ENCODE measurements around the gene CXXC5. TPM values are rescaled to one million over a fixed set of nuclear protein-coding genes. Genes with fewer than 3 reads are reported as not detected.

Gene CXXC5
- total and polyA plus RNA-seq, 2 experiments from 2014 or later: 81.4 to 168 TPM

DNA sequence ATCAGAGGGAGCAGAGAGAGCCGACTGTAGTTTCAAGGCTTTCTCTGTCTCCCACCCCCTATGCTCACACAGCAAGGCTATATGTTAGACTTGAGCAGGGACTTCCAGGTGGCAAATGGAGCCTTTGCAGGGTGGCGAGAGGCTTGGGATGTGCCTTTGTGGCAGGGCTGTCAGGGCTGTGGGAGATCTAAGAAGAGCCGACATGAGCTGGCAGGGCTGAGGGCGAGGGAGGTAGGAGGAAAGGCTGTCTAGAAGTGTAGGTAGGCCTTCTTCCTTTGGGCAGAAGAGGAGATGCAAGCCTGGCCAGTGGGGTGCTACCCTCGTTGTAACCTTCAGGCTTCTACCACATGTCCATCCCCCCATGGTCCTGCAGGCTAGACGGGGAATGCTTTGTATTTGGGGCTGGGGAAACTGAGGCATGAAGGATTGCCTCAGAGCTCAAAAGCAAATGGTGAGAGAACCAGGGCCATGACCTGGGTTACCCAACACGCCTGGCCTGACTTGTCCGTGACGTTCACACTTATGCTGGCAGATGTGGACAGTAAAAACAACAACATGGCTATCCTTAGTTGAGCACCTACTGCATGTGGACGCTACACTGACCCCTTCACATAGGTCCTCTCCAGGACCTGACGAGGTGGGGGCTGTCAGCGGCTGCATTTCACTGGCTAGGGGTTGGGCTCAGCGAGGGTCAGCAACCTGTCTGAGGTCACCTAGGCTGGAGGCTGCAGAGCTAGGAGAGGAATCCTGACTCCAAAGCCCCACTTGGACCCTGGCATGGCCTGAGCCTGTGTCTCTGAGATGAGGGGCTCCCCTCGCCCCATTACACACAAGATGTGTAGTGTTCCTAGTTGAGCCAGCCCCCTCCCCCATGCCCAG lies 15.3 kb downstream of the CXXC5 start:
- no peak overlapping the region for H3K9ac ChIP-seq
- no peak overlapping the region for H3K27ac ChIP-seq
- H3K36me3 ChIP-seq (ENCODE audit: low read depth): no peaks in the 10 kb centered on the region
- 77 to 80% methylated on average over 14 of the region's 14 CpGs for WGBS, 2 experiments (ENCODE audit: low coverage in 1 of 2, low lambda C conversion rate in 2 of 2, missing lambda C conversion rate in 2 of 2)
- DNase-seq: no peak
- H3K4me2 ChIP-seq (ENCODE audit: unreplicated experiment): no peak overlapping the region
- peaks cover 51% of the 10 kb centered on the region for H3K4me1 ChIP-seq (ENCODE audit: insufficient read depth)
- peaks cover 11% of the 10 kb centered on the region for H3F3A ChIP-seq (ENCODE audit: insufficient read depth)
- H2AFZ ChIP-seq: no peak overlapping the region
- no peaks in the 10 kb centered on the region for H3K9me2 ChIP-seq (ENCODE audit: insufficient read depth)
- H3K27me3 ChIP-seq (replicated peaks; ENCODE audit: insufficient read depth): no peaks in the 10 kb centered on the region
- no peaks in the 10 kb centered on the region for H3K9me3 ChIP-seq (ENCODE audit: low read depth)
- H4K20me1 ChIP-seq (ENCODE audit: insufficient read depth): no peaks in the 10 kb centered on the region
- TF ChIP-seq EZH2phosphoT487 (IDR thresholded peaks at IDR 0.05; ENCODE audit: insufficient read depth, low read depth) (no peak), EZH2 (IDR thresholded peaks at IDR 0.05; ENCODE audit: insufficient read depth, poor library complexity, severe bottlenecking) (no peak)
- in situ Hi-C loops (cut with MboI): no loop called here
- peaks cover 84% of the 10 kb centered on the region for H3K79me2 ChIP-seq (ENCODE audit: insufficient read depth)
- no peak overlapping the region for H3K4me3 ChIP-seq

- H3K9ac ChIP-seq: no peak overlapping the region
- H3K4me2 ChIP-seq (ENCODE audit: unreplicated experiment): no peak overlapping the region
- H3K79me2 ChIP-seq (ENCODE audit: insufficient read depth): peaks cover 87% of the 10 kb centered on the region
- WGBS, 2 experiments (ENCODE audit: low coverage in 1 of 2, low lambda C conversion rate in 2 of 2, missing lambda C conversion rate in 2 of 2): 96 to 98% methylated on average over 9 of the region's 9 CpGs
- H3F3A ChIP-seq (ENCODE audit: insufficient read depth): peaks cover 14% of the 10 kb centered on the region
- no peak overlapping the region for H3K27ac ChIP-seq
- TF ChIP-seq EZH2 (IDR thresholded peaks at IDR 0.05; ENCODE audit: insufficient read depth, poor library complexity, severe bottlenecking) (no peak), EZH2phosphoT487 (IDR thresholded peaks at IDR 0.05; ENCODE audit: insufficient read depth, low read depth) (no peak)
- no peaks in the 10 kb centered on the region for H3K9me3 ChIP-seq (ENCODE audit: low read depth)
- no peak overlapping the region for H3K4me3 ChIP-seq
- H3K36me3 ChIP-seq (ENCODE audit: low read depth): no peaks in the 10 kb centered on the region
- H3K9me2 ChIP-seq (ENCODE audit: insufficient read depth): no peaks in the 10 kb centered on the region
- H4K20me1 ChIP-seq (ENCODE audit: insufficient read depth): no peaks in the 10 kb centered on the region
- DNase-seq: no peak
- H3K27me3 ChIP-seq (replicated peaks; ENCODE audit: insufficient read depth): no peaks in the 10 kb centered on the region
- peaks cover 51% of the 10 kb centered on the region for H3K4me1 ChIP-seq (ENCODE audit: insufficient read depth)
- in situ Hi-C loops (cut with MboI): no loop called here
- H2AFZ ChIP-seq: no peak overlapping the region
Observed at GRCh38 chr5:139664086-139664693, 16.0 kb downstream of the CXXC5 start.

- DNase-seq: no peak
- H3K36me3 ChIP-seq (ENCODE audit: low read depth): no peaks in the 10 kb centered on the region
- H3K4me3 ChIP-seq: no peak overlapping the region
- 47 to 48% methylated on average over 13 to 15 of the region's 15 CpGs for WGBS, 2 experiments (ENCODE audit: low coverage in 1 of 2, low lambda C conversion rate in 2 of 2, missing lambda C conversion rate in 2 of 2)
- no peak overlapping the region for H3K27ac ChIP-seq
- peaks cover 88% of the 10 kb centered on the region for H3K79me2 ChIP-seq (ENCODE audit: insufficient read depth)
- no peak overlapping the region for H2AFZ ChIP-seq
- no peak overlapping the region for H3K4me2 ChIP-seq (ENCODE audit: unreplicated experiment)
- H3K9ac ChIP-seq: no peak overlapping the region
- H3K9me2 ChIP-seq (ENCODE audit: insufficient read depth): no peaks in the 10 kb centered on the region
- peaks cover 16% of the 10 kb centered on the region for H3F3A ChIP-seq (ENCODE audit: insufficient read depth)
- no peaks in the 10 kb centered on the region for H3K27me3 ChIP-seq (replicated peaks; ENCODE audit: insufficient read depth)
- in situ Hi-C loops (cut with MboI): no loop called here
- TF ChIP-seq EZH2 (IDR thresholded peaks at IDR 0.05; ENCODE audit: insufficient read depth, poor library complexity, severe bottlenecking): no peak
- no peak for TF ChIP-seq EZH2phosphoT487 (IDR thresholded peaks at IDR 0.05; ENCODE audit: insufficient read depth, low read depth)
- H4K20me1 ChIP-seq (ENCODE audit: insufficient read depth): no peaks in the 10 kb centered on the region
- H3K4me1 ChIP-seq (ENCODE audit: insufficient read depth): peaks cover 45% of the 10 kb centered on the region
- no peaks in the 10 kb centered on the region for H3K9me3 ChIP-seq (ENCODE audit: low read depth)
Observed at GRCh38 chr5:139664727-139665351, 16.7 kb downstream of the CXXC5 start.

DNA sequence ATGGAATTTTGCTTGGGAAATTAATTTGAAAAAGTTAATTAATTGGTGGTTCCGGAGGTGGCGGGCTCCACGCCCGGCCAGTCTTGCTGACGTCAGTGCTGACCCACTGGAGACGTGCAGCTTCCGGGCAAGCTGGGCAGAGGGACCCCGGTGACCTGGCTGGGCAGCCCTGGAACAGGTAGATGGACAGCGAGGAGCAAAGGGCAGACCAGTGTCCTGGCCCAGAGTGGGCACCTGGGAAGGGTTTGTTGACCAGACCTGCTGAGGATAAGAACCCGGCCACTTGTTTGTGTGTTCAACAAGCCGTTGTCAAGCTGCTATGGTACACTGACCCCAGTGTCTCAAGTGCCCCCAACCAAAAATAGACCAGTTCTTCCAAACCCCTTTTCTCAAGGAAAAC lies 17.5 kb downstream of the CXXC5 start:
- WGBS, 2 experiments (ENCODE audit: low coverage in 1 of 2, low lambda C conversion rate in 2 of 2, missing lambda C conversion rate in 2 of 2): 90 to 93% methylated on average over 11 of the region's 11 CpGs

More for the DNA sequence above, 17.5 kb downstream of the CXXC5 start:
- H3K27ac ChIP-seq: no peak overlapping the region
- TF ChIP-seq EZH2 (IDR thresholded peaks at IDR 0.05; ENCODE audit: insufficient read depth, poor library complexity, severe bottlenecking): no peak
- no peak for TF ChIP-seq EZH2phosphoT487 (IDR thresholded peaks at IDR 0.05; ENCODE audit: insufficient read depth, low read depth)
- in situ Hi-C loops (cut with MboI): no loop called here
- no peak for DNase-seq
- H3K27me3 ChIP-seq (replicated peaks; ENCODE audit: insufficient read depth): no peaks in the 10 kb centered on the region
- no peaks in the 10 kb centered on the region for H3K9me2 ChIP-seq (ENCODE audit: insufficient read depth)
- H4K20me1 ChIP-seq (ENCODE audit: insufficient read depth): no peaks in the 10 kb centered on the region
- H3K4me2 ChIP-seq (ENCODE audit: unreplicated experiment): no peak overlapping the region
- H2AFZ ChIP-seq: no peak overlapping the region
- H3K9ac ChIP-seq: peak overlapping the region; percentile 87; the same call in 1 of the 2 replicates
- H3K4me1 ChIP-seq (ENCODE audit: insufficient read depth): peaks cover 37% of the 10 kb centered on the region
- peaks cover 16% of the 10 kb centered on the region for H3F3A ChIP-seq (ENCODE audit: insufficient read depth)
- peaks cover 91% of the 10 kb centered on the region for H3K79me2 ChIP-seq (ENCODE audit: insufficient read depth)
- no peak overlapping the region for H3K4me3 ChIP-seq
- H3K9me3 ChIP-seq (ENCODE audit: low read depth): no peaks in the 10 kb centered on the region
- H3K36me3 ChIP-seq (ENCODE audit: low read depth): no peaks in the 10 kb centered on the region

Data from GM23248 (cell line).